SHP77 (cell line): Measurements from ENCODE around the gene HIPK2.

Experiments
- DNase-seq, 2 experiments: peaks; one replicate each; lab custom pipeline; 2025; lab: John Stamatoyannopoulos, UW

The HIPK2 gene

GRCh38 chr7:139777948-139778841, at the start of gene HIPK2:
TSS of gene HIPK2 (minus strand) at chr7:139777998. CDS start at chr7:139777623, 375 bp downstream.
- peak; percentile 59 to 77 for DNase-seq

DNA sequence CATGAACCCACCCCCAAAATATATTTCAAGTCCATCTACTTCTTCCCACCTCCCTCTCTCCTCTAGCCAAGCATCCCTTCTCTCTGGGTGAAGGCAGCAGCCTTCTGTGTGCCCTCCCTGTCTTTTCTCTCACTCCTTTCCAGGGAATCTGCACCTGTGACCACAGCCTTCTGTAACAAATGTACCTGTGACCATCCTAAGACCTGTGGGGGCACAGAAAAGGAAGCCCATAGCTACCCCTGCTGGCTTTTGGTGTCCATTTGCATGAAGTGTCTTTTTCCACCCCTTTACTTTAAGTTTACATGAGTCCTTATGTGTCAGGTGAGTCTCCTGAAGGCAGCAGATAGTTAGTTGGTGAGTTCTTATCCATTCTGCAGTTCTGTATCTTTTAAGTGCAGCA, 49.2 kb upstream of the HIPK2 start:
- no peak for DNase-seq

GRCh38 chr7:139825666-139826290, 48.0 kb upstream of the HIPK2 start:
- DNase-seq = no peak

DNA sequence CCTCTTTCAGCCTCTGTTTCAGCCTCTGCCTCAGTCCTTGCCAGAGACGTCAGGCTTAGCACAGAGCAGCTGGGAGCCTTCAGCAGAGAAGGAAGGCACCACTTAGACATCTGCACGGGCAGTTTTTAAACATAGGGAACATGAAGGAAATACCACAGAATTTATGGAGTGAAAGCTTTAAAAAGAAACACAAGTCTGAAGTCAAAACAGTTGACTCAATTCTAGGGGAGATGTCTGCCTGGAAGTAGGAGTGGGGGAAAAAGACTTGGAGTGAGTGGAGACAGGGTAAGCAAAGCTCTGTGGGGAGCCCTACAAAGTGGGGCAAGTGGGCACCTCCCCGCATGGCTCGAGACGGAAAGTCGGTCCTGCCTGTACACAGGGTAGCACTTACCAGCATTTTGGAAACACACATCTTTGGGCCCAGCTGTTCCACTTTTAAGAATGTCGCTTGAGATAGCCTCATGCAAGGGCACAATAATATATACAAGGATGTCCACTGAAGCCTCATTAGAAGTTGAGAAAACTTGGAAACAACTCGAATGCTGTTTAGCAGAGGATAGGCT, 46.2 kb upstream of the HIPK2 start:
- no peak for DNase-seq

DNA sequence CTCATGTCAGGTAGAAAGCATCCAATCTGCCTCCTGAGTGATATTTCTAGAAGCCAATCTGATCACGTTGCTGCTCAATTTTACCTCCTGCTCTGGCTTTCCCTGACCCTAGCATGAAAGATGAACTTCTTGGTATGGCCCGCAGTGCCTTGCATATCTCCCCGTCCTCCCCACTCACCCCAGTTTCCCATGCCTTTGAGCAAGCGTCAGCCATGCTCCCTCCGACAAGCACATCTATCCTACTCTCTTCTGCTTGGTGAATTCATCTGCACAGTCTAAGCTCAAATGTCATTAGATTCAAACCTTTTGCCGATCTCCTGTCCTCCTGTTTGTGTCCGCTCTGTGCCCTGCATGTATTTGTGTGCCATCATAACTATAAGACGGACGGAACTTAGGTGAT, 45.1 kb upstream of the HIPK2 start:
- no peak for DNase-seq

DNA sequence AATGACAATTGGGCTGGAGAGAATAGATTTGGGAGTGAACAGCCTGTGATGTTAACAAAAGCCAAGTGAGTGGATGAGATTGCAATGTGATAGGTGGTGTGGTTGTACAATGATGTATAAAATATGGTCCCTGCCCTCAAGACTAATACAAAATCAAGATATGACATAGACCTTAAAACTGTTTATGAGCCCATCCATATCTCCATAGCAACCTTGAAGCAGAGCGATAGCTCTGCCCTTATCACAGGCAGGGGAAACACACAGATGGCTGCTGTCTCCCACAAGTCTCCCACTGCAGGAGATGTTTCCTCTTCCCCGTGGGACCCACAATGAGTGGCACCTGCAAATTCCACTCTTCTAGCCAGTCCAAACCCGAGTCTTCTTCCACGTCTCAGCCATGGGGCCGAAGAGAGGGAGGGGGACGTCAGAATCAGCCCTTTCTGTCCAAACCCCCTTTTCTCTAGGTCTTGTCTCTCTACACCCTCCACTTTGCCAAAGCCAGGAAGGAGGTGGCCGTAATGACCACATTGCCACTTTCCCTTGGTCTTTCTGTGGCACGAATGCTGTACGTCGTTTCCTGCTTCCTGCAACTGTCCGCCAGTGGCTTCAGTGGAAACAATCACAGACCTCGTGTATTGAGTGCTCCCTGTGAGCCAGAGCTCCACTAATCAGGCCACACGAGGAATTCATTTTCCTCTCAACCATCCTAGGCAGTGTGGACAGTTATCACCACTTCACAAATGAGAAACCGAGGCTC, 43.7 kb upstream of the HIPK2 start:
- no peak for DNase-seq

DNA sequence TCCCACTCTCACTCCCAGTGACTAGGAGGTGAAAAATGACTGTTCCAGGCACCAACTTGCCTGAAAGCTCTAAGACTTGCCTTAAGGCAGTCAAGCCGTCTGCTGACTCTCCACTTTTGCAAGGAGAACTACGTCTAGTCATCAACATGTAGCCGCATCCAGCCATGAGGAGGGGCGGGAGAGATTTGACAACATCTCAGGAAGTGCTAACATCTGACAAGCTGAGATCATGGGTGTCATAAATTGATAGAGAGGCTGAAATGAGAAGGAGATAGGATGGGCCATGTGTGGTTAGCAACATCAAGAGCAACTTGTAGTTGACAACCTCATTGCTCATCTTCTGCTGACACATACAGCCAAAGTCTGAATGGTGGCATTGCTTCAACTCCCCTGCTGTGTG, 42.3 kb upstream of the HIPK2 start:
- DNase-seq = no peak

DNA sequence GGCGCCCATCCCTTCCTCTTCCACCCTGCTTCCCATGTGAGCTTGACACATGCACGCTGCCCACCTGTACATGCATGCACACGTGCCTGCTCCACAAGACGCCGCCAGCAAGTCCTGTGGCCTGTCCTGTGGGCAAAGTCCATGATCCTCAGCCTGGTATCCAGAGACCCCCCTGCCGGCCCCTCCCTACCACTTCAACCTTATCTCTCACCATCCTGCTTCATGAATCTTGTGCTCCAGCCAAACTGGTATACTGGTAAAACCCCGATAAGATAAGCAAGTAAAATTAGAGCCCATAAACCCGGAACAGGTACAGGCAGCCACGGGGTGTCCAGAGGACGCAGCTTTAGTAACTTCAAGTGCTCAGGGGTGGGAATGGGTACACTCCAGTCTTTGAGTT, 39.5 kb upstream of the HIPK2 start:
- no peak for DNase-seq

DNA sequence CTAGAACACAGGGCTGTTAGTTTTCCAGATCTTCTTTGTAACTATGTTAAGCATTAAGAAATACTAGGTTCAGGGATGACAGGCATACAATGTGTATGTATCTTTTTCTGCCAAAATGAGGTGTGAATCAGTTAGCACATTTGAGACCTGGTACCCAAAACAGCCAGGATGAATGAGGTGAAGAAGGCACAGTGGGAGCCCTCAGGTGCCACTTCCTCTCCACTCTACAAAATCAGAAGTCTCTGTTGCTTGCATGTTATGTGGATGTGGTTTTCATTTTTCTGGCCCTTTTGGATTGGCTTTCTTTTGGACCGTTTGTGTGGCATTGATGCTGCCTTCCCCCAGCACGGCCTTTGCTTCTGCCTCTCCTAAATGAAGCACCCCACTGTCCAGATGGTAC, 35.9 kb upstream of the HIPK2 start:
- no peak for DNase-seq

- no peak for DNase-seq
Measured at GRCh38 chr7:139813151-139813550, 35.4 kb upstream of the HIPK2 start.

DNA sequence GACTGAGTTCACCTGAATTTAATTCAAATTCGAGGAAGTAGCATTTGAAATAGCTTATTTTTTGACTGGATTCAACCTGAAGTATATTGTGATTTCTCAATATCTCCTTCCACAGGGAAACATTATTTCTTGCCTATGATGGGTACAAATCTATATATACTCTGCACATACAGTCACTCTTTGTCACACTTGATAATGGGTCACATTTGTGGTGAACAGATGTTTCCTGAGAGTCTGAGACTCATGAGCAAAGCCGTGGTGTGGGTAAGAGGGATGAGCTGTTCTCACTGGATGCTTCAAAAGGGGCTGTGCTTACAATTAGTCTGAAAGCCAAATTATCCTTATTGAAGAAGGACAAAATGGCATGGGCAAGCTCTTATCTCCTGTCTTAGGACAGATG, 33.3 kb upstream of the HIPK2 start:
- DNase-seq = no peak

- DNase-seq = no peak
Measured at GRCh38 chr7:139808846-139809442, 31.1 kb upstream of the HIPK2 start.

GRCh38 chr7:139808427-139808826, 30.6 kb upstream of the HIPK2 start:
- DNase-seq = peak; percentile 26 to 27

DNA sequence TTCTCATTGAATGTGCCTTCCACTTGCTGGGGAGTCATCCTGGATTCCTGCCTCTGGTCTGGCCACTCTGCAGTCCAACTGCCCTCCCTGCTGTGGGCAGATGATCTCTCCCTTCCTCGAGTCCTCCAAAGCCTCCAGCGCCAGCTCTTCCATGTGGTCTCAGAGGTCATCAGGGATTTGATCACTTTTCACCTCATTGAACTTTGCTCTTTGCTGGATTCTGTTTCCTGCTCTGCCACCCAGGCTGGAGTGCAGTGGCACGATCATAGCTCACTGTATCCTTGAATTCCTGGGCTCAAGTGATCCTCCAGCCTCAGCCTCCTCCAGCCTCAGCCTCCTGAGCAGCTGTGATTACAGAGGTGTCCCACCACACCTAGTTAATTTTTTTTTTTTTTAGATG, 29.2 kb upstream of the HIPK2 start:
- DNase-seq = no peak

GRCh38 chr7:139804571-139804970, 26.8 kb upstream of the HIPK2 start:
- DNase-seq = no peak

GRCh38 chr7:139799586-139799985, 21.8 kb upstream of the HIPK2 start:
- DNase-seq = no peak

DNA sequence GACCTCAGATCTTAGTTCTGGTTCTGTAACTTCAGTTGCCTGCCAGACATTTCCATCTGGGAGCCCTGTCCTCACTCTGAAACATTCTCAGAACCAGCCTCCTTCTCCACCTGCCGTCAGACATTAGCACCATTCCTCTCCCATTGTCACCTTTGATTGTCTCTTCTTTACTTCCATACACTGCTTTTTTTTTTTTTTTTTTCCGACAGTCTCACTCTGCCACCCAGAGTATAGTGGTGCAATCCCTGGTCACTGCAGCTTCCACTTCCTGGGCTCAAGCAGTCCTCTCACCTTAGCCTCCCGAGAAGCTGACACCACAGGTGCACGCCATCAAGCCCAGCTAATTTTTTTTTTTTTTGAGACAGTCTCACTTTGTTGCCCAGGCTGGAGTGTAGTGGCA, 21.1 kb upstream of the HIPK2 start:
- no peak for DNase-seq

GRCh38 chr7:139798221-139798620, 20.4 kb upstream of the HIPK2 start:
- DNase-seq = no peak

DNA sequence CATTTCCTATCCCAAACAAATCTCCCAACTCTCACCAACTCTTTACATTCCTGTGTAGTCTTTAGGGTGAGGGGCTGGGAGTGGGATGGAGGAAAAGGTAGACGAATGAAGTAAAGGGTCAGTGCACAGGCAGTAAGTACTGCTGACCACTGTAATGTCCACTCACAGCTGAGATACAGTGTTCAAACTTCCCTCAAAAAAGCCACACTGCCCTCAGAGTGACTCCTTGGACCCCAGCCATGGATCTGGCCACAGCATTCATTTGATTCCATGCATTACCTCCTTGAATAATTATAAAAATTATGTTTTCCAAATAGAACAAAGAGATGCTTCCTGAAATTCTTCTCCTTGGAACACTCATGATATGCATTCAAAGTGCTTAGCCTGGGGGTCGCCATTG, 19.8 kb upstream of the HIPK2 start:
- DNase-seq = no peak

- no peak for DNase-seq
Measured at GRCh38 chr7:139791316-139791715, 13.5 kb upstream of the HIPK2 start.

DNA sequence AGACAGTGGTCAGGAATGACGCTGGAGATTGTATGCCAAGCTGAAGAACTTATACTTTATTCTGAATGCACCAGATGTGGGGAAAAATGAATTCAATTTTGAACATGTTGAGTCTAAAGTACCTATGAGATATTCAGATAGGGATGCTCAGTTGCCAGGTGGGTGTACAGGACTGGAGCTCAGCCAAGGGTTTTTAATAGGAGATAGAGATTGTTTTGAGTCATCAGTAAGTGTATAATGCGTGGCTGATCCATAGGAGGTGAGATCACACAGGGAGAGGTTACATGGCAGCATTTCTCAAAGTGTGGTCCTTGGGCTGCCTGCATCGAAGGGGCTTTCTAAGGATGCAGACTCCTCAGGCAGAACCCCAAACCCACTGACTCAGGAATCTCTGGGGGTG, 6.8 kb upstream of the HIPK2 start:
- no peak for DNase-seq
